GM21619 (cell line): Measurements from ENCODE around the gene MORN5.

Source experiments
- ATAC-seq: cut with Tn5 transposase; IDR thresholded peaks from one replicate; pipeline ENCODE4 v1.9.1; 2021; ENCODE audit not compliant: unreplicated experiment

MORN5 gene

GRCh38 chr9:122214507-122214906 is 54.8 kb downstream of the MORN5 start:
- no peak for ATAC-seq

- no peak for ATAC-seq
Observed at GRCh38 chr9:122215663-122216062, 56.0 kb downstream of the MORN5 start.

- ATAC-seq = no peak
Observed at GRCh38 chr9:122216138-122216797, 56.6 kb downstream of the MORN5 start.

- ATAC-seq = no peak
Observed at GRCh38 chr9:122216798-122217418, 57.2 kb downstream of the MORN5 start.

- ATAC-seq = no peak
Observed at GRCh38 chr9:122217640-122218039, 57.9 kb downstream of the MORN5 start.

GRCh38 chr9:122218071-122218934 is 58.6 kb downstream of the MORN5 start:
- ATAC-seq = no peak

GRCh38 chr9:122218935-122219855 is 59.5 kb downstream of the MORN5 start:
- no peak for ATAC-seq

GRCh38 chr9:122219856-122220672 is 60.4 kb downstream of the MORN5 start:
- ATAC-seq = no peak

- no peak for ATAC-seq
Observed at GRCh38 chr9:122220673-122221182, 61.0 kb downstream of the MORN5 start.

- no peak for ATAC-seq
Observed at GRCh38 chr9:122221183-122221811, 61.6 kb downstream of the MORN5 start.

GRCh38 chr9:122222791-122223190 is 63.1 kb downstream of the MORN5 start:
- ATAC-seq = no peak

GRCh38 chr9:122223435-122223834 is 63.7 kb downstream of the MORN5 start:
- ATAC-seq = no peak

- ATAC-seq = no peak
Observed at GRCh38 chr9:122225312-122226141, 65.8 kb downstream of the MORN5 start.

GRCh38 chr9:122226142-122226757 is 66.5 kb downstream of the MORN5 start:
- ATAC-seq = no peak

- ATAC-seq = no peak
Observed at GRCh38 chr9:122226758-122227574, 67.3 kb downstream of the MORN5 start.

GRCh38 chr9:122227575-122227900 is 67.8 kb downstream of the MORN5 start:
- no peak for ATAC-seq

GRCh38 chr9:122228191-122228567 is 68.5 kb downstream of the MORN5 start:
- ATAC-seq = no peak
